COLO668 (cell line): Measurements from ENCODE around the gene CHCHD3.

ENCODE experiments used
- DNase-seq: peaks from one replicate; lab custom pipeline; 2025; ENCODE audit not compliant: unreplicated experiment; lab: John Stamatoyannopoulos, UW

The CHCHD3 gene

DNA sequence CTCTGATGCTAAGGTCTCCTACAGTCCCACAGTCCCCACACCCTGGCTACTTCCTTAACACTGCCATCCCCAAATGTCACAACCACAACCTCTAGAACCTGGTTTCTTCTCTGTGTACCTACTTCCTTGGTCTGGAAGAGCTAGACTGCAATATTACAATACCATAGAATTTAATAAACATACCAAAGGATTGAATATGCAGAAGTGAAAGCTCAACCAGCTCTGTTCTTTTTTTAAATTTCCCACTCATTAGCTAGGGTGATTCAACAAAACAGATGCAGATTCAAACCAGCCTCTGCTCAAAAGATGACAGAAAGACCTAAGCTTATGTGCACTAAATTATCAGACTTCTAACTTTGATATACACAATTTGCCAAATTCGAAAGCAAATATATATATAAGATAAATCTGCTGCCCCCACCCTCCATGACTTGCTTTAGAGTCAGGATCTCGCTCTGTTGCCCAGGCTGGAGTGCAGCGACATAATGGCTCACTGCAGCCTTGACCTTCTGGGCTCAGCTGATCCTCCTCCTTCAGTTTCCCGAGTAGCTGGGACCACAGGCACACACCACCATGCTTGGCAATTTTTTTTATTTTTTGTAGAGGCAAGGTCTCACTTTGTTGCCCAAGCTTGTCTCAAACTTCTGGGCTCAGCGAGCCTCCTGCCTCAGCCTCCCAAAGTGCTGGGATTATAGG lies 212.6 kb downstream of the CHCHD3 start:
- no peak for DNase-seq

DNA sequence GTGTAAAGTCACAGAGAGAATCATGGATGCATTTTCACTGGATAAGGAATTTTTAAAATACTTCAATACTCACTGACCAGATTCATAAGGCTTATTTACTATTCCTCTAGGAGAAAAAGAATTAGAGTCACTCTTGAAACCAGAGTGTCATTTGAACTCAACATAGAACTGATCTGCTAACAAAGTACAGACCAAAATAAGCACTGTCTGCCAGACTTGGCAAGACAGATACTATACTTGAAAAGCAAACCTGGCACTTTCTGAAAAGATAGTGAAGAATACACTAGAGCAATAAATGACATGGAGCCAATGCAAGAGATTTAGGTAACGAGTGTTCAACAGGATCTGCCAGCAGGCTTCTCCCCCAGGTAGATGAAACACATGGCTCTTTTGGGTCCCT lies 215.3 kb downstream of the CHCHD3 start:
- DNase-seq, result no peak

DNA sequence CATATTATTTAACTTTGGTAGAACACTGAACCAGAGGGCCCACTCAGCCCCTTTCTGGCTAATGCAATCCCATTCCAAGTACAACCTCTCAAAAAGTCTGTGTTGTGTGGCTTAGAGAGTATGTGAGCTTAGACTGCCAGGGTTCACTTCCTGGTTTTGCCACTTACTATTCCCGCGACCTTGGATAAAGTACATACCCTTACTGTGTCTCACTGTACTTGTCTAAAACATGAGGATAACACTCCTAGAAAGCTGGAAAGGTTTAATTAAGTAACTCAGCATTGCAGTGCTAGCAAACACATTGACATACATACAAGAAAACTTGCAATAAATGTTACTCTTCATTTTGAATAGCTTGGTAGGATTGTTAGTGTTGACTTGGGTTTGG lies 215.8 kb downstream of the CHCHD3 start:
- DNase-seq, result no peak

DNA sequence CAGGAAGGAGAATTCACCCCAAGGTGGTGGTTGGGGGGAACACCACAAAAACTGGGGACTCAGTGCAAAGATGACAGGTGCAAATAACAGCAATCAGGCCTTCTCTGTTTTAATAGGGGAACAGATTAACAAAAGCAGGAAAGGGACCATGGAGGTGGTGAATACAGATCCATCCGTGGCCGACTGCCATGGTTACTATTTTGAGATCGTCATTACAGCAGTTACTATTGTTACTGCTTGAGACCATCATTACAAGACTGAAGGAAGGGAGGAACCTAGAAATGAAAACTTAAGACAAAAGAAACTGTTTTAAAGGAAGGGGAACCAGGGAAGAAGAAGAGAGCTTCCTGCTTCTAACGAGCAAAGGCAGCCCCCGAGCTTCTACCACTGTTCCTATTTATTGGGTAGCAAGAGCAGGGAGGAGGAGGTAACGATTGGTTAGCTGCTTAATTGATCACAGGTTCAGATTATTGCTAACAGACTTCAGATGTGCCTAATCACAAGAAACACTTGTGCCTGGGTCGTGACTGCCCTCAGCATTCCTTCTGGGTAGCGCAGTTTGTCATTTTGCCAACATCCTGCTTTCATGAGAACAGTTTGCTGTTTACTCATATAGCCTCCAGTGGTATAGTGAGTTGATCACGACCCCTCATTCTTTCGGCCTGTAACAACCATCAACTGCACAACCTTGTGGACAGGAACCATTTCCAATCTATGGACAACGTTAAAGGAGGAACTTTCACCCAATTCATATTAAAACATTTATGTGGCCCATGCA lies 216.3 kb downstream of the CHCHD3 start:
- DNase-seq, result no peak

DNA sequence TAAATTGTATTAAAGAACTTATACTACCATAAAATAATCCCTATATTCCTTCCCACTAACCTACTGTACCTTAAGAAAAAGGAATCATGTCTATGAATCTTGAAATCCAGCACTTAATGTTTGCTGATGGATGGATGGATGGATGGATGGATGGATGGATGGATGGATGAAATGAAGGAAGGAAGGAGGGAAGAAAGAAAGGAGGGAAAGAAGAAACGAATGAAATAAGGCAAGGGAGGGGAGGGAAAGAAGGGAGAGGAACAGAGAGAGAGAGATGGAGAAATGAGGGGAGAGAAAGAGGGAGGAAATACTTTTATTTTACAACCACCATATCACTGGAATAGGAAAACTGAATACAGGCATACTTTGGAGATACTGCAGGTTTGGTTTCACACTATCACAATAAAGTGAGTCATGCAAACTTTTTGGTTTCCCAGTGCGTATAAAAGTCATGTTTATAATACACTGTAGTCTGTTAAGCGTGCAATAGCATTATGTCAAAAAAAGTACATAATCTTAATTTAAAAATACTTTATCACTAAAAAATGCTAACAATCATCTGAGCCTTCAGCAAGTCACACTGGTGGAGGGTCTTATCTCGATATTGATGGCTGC lies 219.8 kb downstream of the CHCHD3 start:
- DNase-seq, result no peak

DNA sequence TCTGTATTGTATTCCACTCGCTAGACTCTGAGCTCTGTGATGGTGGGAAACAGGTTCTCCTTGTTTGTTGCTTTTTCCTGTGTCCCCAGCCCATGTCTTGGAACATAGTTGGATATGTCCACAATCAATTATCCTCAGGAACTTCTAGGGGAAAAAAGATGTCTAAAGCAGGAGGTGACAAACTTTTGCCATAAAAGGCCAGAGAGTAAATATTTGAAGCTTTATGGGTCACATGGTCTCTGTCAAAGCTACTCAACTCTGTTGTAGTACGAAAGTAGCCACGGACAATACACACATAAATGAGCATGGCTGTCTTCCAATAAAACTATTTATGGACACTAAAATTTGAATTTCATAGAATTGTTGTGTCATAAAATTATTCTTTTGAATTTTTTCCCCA lies 220.5 kb downstream of the CHCHD3 start:
- no peak for DNase-seq

DNA sequence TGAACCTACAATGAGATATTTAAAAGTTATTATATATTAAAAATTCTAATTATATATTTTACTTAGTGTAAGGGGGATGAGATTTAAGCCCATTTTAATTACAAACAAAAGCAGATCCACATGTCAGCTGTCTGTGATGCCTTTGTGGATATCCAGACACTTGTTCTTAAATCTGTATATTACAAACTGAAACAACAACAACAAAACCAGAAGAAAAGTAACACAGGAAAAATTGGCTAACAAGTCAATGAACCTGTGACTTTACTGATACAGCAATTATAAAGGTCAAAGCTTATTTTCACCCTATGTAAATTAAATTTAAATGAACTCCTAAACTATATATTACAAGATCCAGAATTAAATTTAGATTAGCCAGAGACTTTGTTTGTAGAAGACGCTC lies 222.7 kb downstream of the CHCHD3 start:
- no peak for DNase-seq

DNA sequence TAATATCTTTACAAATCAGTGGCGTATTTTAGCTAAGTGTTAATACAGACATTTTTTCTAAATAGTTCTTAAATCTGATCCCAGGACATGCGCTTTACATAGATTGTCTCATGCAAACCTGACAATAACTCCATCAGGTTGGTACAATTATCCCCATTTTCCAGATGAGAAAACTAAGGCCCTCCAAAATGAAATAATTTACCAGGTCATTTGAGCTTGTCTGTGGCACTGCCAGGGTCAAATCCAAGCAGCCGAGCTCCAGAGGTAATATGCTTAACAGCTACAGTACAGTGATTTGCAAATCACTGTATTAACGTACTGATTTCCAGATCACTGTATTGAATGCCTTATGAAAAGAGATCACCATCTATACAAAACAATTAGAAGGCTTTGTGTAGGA lies 223.1 kb downstream of the CHCHD3 start:
- no peak for DNase-seq

DNA sequence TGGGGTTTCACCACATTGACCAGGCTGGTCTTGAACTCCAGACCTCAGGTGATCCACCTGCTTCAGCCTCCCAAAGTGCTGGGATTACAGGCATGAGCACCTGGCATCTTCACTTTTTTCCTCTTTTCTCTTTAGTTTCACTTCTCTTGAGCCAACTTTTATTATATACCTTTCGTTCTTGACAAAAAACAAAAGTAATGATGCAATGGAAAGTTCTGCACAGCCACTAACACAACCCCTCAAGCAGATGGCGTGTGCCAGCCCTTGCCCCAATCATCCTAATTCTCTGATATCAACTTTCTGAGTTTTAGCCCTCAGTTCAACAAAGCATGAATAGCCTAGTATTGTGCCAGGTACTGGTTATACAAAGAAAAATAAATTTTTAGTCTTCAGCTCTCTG lies 223.6 kb downstream of the CHCHD3 start:
- no peak for DNase-seq

DNA sequence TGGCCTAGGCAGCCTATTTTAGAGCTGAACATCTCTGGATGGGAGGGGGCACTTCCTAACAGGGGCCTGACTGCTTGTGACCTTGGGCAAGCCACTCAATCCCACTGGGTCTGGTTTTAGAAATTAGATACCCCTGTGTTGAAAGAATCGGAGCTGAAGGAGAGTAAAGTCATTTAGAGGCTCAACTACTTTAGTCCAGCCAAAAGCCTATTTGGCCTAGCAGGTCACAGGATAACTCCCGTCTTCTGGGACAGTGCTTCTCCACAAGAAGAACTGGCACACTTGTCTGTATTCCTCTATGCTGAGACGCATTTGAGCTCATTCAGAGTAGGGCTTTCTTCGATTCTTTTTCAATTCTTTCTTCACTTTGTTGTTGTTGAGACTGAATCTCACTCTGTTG lies 224.2 kb downstream of the CHCHD3 start:
- no peak for DNase-seq

DNA sequence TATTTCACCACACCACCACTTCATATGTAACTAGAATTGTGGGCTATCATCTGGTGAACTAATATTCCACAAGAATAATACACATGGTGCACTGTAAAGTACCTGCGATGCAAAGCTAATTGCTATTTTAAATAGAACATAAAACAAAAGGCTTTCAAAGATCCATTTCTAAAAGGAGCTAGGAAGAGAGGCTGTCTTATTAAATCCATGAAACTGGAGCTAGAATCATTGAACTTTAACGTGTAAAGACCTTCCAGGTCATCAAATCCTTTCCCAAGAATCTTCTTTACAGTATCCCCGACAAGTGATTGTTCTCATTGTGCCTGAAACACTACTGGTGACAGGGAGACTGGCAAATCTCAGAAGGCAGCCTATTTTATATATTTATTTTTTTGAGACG lies 224.9 kb downstream of the CHCHD3 start:
- DNase-seq, result no peak

DNA sequence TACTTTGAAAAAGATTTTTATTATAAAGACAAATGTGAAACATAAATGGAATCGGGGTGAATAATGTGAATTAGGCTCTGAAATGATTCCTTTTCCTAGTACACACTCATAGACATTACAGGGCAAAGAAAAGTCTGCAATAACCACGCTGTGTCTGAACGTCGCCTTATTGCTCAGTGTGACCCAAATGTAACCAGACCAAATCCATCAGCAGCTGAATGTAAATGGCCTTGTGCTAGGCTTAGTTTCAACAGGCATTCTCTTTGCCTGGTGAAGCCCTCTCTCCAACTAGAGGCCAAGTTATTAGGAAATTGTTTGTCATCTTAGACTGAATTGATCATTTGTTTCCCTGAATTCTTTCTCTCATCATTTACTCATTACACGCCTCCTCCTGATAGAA lies 225.5 kb downstream of the CHCHD3 start:
- no peak for DNase-seq

DNA sequence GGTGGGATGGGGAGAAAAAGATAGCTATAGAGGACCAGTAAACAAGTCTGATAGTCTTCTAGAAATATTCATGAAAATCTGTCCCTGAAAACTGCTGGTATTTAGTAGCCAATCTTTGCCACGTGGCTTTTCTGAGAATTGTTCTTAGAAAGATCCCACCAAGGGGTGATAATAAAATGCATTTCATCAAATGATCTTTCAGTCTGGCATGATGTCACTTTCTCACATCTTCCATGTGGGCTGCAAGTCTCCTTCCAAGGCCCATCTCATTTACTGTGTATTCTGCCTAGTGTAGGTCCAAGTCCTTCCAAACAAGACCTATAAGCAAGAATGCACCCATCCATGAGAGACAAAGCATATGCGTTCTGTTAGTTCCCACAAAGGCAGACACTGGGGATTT lies 226.0 kb downstream of the CHCHD3 start:
- DNase-seq, result no peak

DNA sequence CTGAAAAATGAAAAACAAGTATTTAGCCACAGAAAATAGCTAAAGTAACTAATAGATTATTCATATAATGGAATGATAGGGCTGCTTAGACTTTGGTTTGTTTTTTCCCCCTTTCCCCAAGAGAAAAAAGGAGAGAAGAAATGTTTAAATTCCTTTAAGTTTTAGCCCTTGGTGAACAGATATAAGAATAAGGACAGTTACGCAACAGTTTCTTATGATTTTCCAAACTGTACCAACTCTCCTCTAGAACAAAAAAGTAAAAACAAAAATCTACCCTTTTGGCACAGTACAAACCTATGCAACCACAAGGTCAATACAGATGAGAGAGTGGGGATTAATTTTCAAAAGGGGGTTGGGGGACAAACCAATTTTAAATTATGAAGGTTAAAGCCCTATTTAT lies 227.7 kb downstream of the CHCHD3 start:
- no peak for DNase-seq

DNA sequence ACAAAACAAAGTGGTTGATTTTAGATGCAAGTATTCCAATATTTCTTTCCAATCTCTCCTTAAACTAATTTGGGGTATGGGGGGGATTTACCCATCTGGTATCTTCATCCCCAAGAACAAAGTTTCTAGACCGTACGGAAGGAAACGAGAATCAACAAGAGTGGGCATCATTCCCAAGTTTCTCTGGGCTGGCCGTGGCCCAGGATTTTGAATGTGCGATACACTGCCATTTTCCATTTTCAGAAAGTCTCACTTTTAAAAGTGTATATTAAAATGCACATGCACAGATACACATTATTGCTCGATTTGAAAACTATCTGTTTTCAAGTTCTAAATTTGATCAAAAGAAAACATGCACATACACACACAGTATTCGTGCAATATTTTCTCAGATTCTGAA lies 234.5 kb downstream of the CHCHD3 start:
- no peak for DNase-seq

DNA sequence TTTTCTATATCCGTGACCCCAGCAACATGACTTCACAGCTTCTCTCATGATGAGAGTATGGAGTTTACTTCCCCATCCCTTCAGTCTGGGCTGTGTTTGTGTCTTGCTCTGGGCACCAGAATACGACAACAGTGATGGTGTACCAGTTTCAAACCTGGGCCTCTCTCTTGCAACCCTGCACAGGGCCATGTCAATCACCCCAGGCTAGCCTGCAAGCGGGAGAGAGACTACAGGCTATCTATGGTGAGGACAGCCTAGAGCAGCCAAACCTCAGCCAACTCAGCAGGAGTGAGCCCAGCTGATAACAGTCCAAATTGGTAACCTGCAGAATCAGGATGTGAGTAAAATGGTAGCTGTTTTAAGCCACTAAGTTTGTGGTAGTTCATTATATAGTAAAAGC lies 235.8 kb downstream of the CHCHD3 start:
- no peak for DNase-seq

DNA sequence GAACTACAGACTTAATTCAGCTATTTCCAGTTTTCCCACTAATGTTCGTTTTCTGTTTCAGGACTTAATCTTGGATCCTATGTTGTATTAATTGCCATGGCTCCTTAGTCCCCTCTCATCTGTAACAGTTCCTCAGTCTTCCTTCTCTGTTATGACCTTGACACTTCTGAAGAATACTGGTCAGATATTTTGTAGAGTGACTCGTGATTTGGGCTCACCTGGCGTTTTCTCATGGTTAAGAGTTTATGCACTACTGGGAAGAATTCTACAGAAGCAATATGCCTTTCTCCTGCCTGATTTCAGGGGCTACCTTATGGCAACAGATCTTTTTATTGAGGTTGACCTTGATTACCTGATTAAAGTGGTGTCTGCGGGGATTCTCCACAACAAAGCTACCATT lies 239.4 kb downstream of the CHCHD3 start:
- no peak for DNase-seq

DNA sequence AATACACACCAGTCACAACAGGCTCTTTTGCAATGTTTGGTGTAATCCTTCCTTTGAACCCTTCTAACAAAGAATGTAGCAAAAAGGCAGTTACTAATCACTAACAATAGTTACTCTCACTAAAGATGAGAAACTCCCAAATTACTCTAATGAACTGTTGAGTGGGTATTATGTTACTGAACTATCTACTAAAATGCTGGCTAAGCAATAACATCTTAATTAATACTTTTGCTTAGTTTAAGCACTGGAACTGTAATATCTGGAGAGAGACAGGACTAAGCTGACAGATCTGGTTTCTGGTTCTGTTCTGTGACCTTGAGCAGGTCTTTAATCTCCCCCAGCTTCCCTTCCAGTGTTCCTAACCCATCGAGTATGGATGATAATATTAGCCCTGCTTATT lies 241.7 kb downstream of the CHCHD3 start:
- DNase-seq, result no peak

DNA sequence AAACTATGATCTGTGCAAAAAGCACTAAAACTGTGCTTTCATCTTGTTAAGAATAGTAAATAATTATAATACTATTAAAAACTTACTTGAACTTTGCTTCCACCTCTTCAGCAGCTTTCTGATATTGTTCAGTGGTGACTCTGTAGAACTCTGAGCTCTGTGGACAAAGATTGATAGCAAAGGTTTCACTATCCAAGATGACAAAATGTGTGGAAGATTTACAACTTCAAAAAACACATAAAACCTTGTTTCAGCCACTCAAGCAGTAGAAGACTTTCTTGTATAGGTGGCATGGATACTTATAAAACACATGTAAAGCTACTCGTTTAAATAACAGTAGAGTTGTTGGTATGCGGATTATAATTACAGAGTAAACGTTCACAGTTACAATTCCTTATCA lies 243.6 kb downstream of the CHCHD3 start:
- no peak for DNase-seq

DNA sequence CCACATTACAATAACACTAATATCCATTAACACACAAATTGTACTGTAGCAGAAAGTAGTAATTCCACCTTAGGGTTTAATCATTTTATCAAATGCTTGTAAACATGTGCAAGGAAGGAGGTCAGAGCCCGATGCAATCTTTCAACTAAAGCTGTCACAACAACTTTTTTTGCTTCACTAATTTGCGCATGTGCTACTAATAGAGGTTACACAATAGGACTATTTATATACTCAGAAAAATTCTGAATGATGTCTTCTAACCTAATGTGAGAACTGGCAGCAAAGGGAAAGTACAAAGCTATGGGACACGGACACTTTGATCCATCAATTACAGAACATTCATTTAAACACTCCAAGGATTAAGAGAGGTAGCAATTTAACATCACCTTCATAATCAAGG lies 244.4 kb downstream of the CHCHD3 start:
- DNase-seq, result no peak

DNA sequence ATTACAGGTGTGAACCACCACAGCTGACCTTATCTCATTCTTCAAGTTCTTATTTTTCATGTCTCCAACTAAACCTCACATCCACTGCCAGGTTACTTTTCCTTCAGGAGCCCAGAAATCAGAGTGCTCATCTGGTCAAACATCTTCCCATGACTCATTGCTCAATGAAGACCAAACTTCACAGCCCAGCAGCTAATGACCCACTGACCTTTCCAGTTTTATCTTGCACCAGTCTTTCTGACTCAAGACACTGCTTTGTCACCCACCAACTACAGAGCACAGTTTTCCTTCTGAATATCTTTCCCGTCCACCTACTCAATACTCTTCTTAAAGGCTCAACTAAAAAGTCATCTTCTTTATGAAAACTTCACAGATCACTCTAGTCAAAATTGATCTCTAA lies 245.1 kb downstream of the CHCHD3 start:
- no peak for DNase-seq

DNA sequence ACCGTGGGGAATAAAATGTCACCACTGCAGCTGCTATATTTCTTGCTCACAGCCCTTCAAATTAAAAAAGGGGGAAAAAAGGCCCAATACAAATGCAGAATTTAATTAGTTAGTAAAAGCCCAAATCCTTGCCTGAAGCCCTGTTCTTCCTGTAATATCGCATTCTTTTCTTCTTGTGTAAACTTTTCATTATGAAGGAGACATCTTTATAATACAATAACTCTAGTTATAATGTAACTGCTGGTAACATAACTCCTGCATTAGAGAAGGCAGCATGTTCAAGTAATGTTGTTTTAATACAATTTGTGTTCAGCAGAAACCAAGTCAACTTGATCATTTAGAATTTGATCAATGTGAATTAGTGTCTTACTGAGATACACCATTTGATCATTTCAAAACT lies 250.9 kb downstream of the CHCHD3 start:
- DNase-seq, result no peak
